T-helper 1 cell treated with Interleukin-12 subunit alpha and Interleukin-12 subunit beta and Interleukin-4 antibody, amounts not matched to agents 30 ng/mL and 1 ng/mL, for 36 hours (primary cell): ENCODE results near the gene SMIM36. TPM values are rescaled to one million over a fixed set of nuclear protein-coding genes. Genes with fewer than 3 reads are reported as not detected.
"Not testable (repeated sequence)": the region's sequence is repeated elsewhere in the genome, so short reads cannot be mapped to it uniquely, and the experiment has no call there.

Experiments
- intact Hi-C: fragments of 100-400 bp; cut with micrococcal nuclease; formaldehyde crosslinking; loops from one replicate; pipeline ENCODE4 v1.15.1; 2024
- total RNA-seq: library from RNA; stranded (reverse); gene quantifications from 2 replicates; pipeline ENCODE4 v1.2.3, GENCODE V29; 2022

Gene SMIM36
- total RNA-seq, 1 donor from 2014 or later, result not detected

GRCh38 chr17:55416470-55417052, 94.7 kb downstream of the SMIM36 start:
- intact Hi-C loops, result no loop called here

GRCh38 chr17:55416000-55416399, 95.3 kb downstream of the SMIM36 start:
- intact Hi-C loops, result no loop called here

- intact Hi-C loops, result no loop called here
Observed at GRCh38 chr17:55414983-55415382, 96.3 kb downstream of the SMIM36 start.

- intact Hi-C loops, result no loop called here
Observed at GRCh38 chr17:55413825-55414489, 97.3 kb downstream of the SMIM36 start.

- intact Hi-C loops, result no loop called here
Observed at GRCh38 chr17:55411463-55411855, 99.8 kb downstream of the SMIM36 start.

- intact Hi-C loops, result loop anchor here (1.0 kb wide), 1 partner anchor 8 kb away; no protein-coding TSS in a partner anchor
Observed at GRCh38 chr17:55410722-55411462, 100.4 kb downstream of the SMIM36 start.

- intact Hi-C loops, result no loop called here
Observed at GRCh38 chr17:55409030-55409800, 102.0 kb downstream of the SMIM36 start.

GRCh38 chr17:55407641-55408566, 103.3 kb downstream of the SMIM36 start:
- intact Hi-C loops, result no loop called here

- intact Hi-C loops, result no loop called here
Observed at GRCh38 chr17:55405600-55405999, 105.7 kb downstream of the SMIM36 start.

- intact Hi-C loops, result not testable (repeated sequence)
Observed at GRCh38 chr17:55404197-55404596, 107.1 kb downstream of the SMIM36 start.

- intact Hi-C loops, result no loop called here
Observed at GRCh38 chr17:55402374-55402773, 108.9 kb downstream of the SMIM36 start.

Other genes starting within 250 kb of the SMIM36 start
- 1.3 and 2.4 TPM in 2 replicates for gene HLF, start 246.5 kb downstream of the SMIM36 start, total RNA-seq
- gene MMD, start 89.6 kb downstream of the SMIM36 start, total RNA-seq, result 31.7 and 31.9 TPM in 2 replicates
- not detected in 2 replicates for gene TMEM100, start 211.4 kb upstream of the SMIM36 start, total RNA-seq
- 6.5 and 6.8 TPM in 2 replicates for gene PCTP, start 239.6 kb upstream of the SMIM36 start, total RNA-seq